ENCODE results near the gene TLK1. TPM values are rescaled to one million over a fixed set of nuclear protein-coding genes. Genes with fewer than 3 reads are reported as not detected.
A peak's percentile ranks its signal among the peaks of the same experiment; 100 is the strongest.

Gene TLK1
- total and polyA plus RNA-seq, 9 of the 15 experiments (the other 6 are each of a cell fraction or from before 2014, with no cell fraction given) = 20.2 to 101 (median 40.5) TPM

DNA sequence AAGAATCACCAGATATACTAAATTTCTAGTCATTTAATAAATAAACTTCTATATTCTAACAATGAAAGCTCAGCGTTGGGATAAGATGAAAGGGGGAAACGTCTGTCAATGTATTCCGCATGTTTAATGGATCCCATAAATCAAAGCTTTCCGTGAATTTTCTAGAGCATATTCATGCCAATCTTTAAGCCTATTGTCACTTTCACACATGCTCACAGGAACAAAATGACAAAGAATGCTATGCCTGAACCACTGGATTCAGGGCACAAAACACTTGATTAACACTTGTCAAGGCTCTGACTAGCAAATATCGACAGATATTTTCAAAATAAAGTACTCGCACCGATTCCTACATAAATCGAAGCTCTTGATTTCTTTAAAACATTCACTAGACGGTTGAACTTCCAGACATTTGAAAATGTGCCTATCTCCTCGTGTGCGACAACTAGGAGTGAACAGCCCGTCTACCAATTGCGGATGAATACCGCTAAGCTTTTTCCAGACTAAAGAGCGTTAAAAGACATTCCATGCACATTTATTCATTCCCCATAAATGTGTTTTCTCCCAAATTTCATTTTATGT lies 1.8 kb downstream of the TLK1 start (continued):
- TF ChIP-seq, protein P1, sequence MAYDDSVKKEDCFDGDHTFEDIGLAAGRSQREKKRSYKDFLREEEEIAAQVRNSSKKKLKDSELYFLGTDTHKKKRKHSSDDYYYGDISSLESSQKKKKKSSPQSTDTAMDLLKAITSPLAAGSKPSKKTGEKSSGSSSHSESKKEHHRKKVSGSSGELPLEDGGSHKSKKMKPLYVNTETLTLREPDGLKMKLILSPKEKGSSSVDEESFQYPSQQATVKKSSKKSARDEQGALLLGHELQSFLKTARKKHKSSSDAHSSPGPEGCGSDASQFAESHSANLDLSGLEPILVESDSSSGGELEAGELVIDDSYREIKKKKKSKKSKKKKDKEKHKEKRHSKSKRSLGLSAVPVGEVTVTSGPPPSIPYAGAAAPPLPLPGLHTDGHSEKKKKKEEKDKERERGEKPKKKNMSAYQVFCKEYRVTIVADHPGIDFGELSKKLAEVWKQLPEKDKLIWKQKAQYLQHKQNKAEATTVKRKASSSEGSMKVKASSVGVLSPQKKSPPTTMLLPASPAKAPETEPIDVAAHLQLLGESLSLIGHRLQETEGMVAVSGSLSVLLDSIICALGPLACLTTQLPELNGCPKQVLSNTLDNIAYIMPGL (CRISPR knock-in tag; IDR thresholded peaks at IDR 0.05) = no peak
- TF ChIP-seq ZNF668 (CRISPR knock-in tag; IDR thresholded peaks at IDR 0.05) (no peak), ZNF124 (CRISPR knock-in tag; IDR thresholded peaks at IDR 0.05) (no peak), BMI1 (IDR thresholded peaks at IDR 0.05; ENCODE audit: low read length) (no peak), COPS2 (conservative IDR thresholded peaks at IDR 0.05) (no peak), RBM15 (IDR thresholded peaks at IDR 0.05; ENCODE audit: insufficient read depth, low read length) (no peak), ZNF586 (CRISPR knock-in tag; conservative IDR thresholded peaks at IDR 0.05) (no peak), RAD51 (IDR thresholded peaks at IDR 0.05; ENCODE audit: borderline replicate concordance, low read depth) (no peak), ARID2 (IDR thresholded peaks at IDR 0.05) (no peak), XRCC3 (IDR thresholded peaks at IDR 0.05) (no peak), ZNF324 (CRISPR knock-in tag; IDR thresholded peaks at IDR 0.05) (peak; percentile 11; the same call in 1 of the 2 replicates), EGR1 (conservative IDR thresholded peaks at IDR 0.05) (no peak), ZNF3 (CRISPR knock-in tag; IDR thresholded peaks at IDR 0.05) (no peak), TEAD4 (IDR thresholded peaks at IDR 0.05; ENCODE audit: low read length) (peak; percentile 41; the same call in 1 of the 2 replicates), TEAD4 (CRISPR knock-in tag; IDR thresholded peaks at IDR 0.05; ENCODE audit: borderline replicate concordance) (no peak), MEF2D (tag; conservative IDR thresholded peaks at IDR 0.05; ENCODE audit: low read depth) (no peak), ZNF766 (CRISPR knock-in tag; conservative IDR thresholded peaks at IDR 0.05) (no peak), BACH1 (tag; IDR thresholded peaks at IDR 0.05) (0 out of 2 replicates have a peak, but pooled peaks have one; percentile 4)
- TF ChIP-seq, protein P2, sequence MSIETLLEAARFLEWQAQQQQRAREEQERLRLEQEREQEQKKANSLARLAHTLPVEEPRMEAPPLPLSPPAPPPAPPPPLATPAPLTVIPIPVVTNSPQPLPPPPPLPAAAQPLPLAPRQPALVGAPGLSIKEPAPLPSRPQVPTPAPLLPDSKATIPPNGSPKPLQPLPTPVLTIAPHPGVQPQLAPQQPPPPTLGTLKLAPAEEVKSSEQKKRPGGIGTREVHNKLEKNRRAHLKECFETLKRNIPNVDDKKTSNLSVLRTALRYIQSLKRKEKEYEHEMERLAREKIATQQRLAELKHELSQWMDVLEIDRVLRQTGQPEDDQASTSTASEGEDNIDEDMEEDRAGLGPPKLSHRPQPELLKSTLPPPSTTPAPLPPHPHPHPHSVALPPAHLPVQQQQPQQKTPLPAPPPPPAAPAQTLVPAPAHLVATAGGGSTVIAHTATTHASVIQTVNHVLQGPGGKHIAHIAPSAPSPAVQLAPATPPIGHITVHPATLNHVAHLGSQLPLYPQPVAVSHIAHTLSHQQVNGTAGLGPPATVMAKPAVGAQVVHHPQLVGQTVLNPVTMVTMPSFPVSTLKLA (conservative IDR thresholded peaks at IDR 0.05) = peak; percentile 68 to 88
- TF ChIP-seq, protein P3, sequence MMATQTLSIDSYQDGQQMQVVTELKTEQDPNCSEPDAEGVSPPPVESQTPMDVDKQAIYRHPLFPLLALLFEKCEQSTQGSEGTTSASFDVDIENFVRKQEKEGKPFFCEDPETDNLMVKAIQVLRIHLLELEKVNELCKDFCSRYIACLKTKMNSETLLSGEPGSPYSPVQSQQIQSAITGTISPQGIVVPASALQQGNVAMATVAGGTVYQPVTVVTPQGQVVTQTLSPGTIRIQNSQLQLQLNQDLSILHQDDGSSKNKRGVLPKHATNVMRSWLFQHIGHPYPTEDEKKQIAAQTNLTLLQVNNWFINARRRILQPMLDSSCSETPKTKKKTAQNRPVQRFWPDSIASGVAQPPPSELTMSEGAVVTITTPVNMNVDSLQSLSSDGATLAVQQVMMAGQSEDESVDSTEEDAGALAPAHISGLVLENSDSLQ (IDR thresholded peaks at IDR 0.05) = peak; percentile 54; the same call in 1 of the 2 replicates
- TF ChIP-seq, protein P4, sequence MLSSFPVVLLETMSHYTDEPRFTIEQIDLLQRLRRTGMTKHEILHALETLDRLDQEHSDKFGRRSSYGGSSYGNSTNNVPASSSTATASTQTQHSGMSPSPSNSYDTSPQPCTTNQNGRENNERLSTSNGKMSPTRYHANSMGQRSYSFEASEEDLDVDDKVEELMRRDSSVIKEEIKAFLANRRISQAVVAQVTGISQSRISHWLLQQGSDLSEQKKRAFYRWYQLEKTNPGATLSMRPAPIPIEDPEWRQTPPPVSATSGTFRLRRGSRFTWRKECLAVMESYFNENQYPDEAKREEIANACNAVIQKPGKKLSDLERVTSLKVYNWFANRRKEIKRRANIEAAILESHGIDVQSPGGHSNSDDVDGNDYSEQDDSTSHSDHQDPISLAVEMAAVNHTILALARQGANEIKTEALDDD (IDR thresholded peaks at IDR 0.05) = peak; percentile 72
- TF ChIP-seq, protein P5, sequence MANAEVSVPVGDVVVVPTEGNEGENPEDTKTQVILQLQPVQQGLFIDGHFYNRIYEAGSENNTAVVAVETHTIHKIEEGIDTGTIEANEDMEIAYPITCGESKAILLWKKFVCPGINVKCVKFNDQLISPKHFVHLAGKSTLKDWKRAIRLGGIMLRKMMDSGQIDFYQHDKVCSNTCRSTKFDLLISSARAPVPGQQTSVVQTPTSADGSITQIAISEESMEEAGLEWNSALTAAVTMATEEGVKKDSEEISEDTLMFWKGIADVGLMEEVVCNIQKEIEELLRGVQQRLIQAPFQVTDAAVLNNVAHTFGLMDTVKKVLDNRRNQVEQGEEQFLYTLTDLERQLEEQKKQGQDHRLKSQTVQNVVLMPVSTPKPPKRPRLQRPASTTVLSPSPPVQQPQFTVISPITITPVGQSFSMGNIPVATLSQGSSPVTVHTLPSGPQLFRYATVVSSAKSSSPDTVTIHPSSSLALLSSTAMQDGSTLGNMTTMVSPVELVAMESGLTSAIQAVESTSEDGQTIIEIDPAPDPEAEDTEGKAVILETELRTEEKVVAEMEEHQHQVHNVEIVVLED (CRISPR knock-in tag; IDR thresholded peaks at IDR 0.05) = no peak
- TF ChIP-seq, protein P6, sequence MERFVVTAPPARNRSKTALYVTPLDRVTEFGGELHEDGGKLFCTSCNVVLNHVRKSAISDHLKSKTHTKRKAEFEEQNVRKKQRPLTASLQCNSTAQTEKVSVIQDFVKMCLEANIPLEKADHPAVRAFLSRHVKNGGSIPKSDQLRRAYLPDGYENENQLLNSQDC (CRISPR knock-in tag; IDR thresholded peaks at IDR 0.05) = no peak

All from K562 (cell line).